ENCODE measurements around the gene SLC26A2.

Gene SLC26A2

DNA sequence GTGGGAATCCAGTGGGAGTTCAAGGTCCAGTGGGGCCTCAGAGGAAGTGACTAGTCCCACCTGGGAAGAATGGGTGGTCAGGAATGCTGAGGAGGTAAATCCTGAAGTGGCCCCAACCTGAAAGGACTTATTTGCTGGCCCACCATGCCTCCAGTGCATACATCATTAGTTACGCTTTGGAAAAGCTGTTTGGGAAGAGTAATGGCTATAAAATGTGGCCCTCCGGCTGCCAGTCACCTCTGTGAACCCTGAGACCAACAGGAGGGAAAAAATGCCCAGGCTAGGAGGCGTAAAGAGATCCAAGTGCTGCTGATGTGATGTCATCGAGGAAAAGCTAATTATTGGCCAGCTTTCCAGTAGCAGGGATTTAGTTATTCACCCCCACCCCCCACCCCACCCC is 2.7 kb upstream of the SLC26A2 start:
- FAIRE-seq (no peak), DNase-seq (ENCODE audit: extremely low spot score, insufficient read length, low read depth) (no peak)

DNA sequence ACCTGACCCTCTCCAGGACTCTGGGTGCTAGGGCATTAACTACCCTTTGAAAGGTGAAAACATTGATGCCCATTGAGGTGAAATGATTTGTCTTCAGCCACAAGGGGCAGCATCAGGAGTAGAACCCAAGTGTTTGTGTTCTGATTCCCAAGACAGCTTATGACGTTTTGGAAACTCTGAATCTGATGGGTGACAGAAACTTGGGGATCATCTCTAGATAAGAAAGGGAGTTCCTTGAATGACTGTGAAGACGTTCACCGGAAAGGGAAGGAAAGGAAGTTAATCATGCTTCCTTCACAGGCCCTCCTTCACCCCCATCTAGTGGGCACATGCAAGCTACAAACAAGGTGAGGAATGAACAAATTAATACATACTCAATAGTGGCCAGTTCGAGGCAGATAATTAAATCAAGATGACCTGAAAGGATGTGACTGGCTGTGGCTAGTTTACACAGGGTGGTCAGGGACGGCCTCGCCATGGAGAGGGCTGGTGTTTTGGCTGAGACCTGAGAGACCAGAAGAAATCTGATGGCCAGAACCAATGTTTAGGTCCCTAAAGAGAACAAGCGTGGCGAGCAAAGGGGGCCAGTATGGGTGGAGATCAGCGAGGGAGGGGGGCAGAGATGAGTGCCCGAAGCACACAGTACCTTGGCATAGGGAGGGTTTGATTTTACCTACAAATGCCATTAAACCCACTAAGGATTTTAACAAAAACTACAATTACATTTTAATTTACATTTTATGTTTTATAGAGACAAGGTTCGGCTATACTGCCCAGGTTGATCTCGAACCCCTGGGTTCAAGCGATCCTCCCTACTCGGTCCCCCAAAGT is 937 bp upstream of the SLC26A2 start:
- DNase-seq (ENCODE audit: extremely low spot score, insufficient read length, low read depth) = no peak
- peak; percentile 84 for FAIRE-seq

DNA sequence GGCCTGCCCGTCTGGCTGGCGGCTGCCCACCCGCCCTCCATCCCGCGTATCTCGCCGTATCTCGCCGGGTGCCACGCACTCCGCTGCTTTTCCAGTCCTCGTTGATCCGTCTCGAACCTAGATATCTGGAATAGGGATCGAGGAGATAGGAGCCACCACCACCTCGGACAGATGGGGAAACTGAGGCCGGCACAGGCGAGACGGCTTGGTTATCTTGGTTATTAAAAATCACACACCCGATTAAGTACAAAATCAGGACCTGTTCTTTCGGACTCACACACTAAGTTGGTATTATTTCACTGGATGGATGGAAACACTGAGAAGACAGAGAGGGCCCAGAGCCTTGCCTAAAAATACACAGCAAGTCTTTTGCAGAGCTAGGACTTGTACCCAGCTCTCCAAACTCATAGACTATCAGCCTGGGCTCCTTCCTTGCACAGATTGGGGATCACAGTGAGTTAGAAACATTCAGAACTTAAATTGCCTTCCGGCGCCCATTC is 678 bp downstream of the SLC26A2 start:
- DNase-seq (ENCODE audit: extremely low spot score, insufficient read length, low read depth) (no peak), FAIRE-seq (no peak)

- no peak for DNase-seq (ENCODE audit: extremely low spot score, insufficient read length, low read depth)
- no peak for FAIRE-seq
Observed at GRCh38 chr5:149961957-149962409, 1.4 kb downstream of the SLC26A2 start.

- DNase-seq (ENCODE audit: extremely low spot score, insufficient read length, low read depth) (no peak), FAIRE-seq (no peak)
Observed at GRCh38 chr5:149962601-149963300, 2.2 kb downstream of the SLC26A2 start.

- no peak for FAIRE-seq
Observed at GRCh38 chr5:149963729-149964128, 3.2 kb downstream of the SLC26A2 start.

GRCh38 chr5:149966946-149967345 is 6.4 kb downstream of the SLC26A2 start:
- no peak for FAIRE-seq

More at GRCh38 chr5:149963729-149964128, 3.2 kb downstream of the SLC26A2 start:
- no peak for DNase-seq (ENCODE audit: extremely low spot score, insufficient read length, low read depth)

GRCh38 chr5:149969181-149969930 is 8.8 kb downstream of the SLC26A2 start:
- FAIRE-seq = no peak
- no peak for DNase-seq (ENCODE audit: extremely low spot score, insufficient read length, low read depth)

More at GRCh38 chr5:149966946-149967345, 6.4 kb downstream of the SLC26A2 start:
- DNase-seq (ENCODE audit: extremely low spot score, insufficient read length, low read depth) = no peak

- FAIRE-seq (no peak), DNase-seq (ENCODE audit: extremely low spot score, insufficient read length, low read depth) (no peak)
Observed at GRCh38 chr5:149975409-149975808, 14.9 kb downstream of the SLC26A2 start.

DNA sequence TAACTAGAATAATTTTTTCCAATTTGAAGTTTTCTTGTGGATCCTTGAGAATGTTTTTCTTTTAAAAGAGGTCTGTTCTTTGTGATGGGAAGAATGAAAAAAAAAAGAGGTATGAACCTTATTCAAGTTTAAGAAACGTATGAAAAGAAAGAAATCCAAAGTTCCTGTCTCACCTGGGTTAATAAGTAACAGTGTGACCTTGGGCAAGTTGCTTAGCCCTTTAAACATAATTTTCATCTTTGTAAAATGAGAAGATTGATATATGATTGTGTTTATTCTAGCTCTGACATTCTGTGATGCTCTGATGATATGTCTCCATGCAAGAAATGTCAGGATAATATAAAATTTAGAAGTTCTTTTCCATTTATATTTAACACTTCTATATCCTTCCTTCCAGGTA is 19.3 kb downstream of the SLC26A2 start:
- DNase-seq (ENCODE audit: extremely low spot score, insufficient read length, low read depth) (no peak), FAIRE-seq (no peak)

DNA sequence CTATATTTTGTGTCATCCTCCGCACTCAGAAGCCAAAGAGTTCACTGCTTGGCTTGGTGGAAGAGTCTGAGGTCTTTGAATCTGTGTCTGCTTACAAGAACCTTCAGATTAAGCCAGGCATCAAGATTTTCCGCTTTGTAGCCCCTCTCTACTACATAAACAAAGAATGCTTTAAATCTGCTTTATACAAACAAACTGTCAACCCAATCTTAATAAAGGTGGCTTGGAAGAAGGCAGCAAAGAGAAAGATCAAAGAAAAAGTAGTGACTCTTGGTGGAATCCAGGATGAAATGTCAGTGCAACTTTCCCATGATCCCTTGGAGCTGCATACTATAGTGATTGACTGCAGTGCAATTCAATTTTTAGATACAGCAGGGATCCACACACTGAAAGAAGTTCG is 20.6 kb downstream of the SLC26A2 start:
- DNase-seq (ENCODE audit: extremely low spot score, insufficient read length, low read depth) = no peak
- FAIRE-seq = no peak

GRCh38 chr5:149982505-149982904 is 21.9 kb downstream of the SLC26A2 start:
- FAIRE-seq = no peak
- DNase-seq (ENCODE audit: extremely low spot score, insufficient read length, low read depth) = no peak

DNA sequence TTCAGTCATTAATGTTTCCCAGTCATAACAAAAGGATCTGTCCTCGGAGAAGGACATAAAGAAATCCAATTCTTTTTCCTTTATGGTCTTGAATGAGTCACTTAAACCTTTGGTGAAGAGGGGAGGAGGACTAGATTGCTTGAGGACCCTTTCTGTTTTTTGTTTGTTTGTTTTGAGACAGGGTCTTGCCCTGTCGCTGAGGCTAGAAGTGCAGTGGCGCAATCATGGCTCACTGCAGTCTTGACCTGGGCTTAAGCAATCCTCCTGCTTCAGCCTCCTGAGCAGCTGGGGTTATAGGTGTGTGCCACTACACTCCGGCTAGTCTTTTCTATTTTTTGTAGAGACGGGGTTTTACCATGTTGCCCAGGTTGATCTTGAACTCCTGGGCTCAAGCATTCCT is 27.6 kb downstream of the SLC26A2 start:
- DNase-seq (ENCODE audit: extremely low spot score, insufficient read length, low read depth) = no peak
- FAIRE-seq = no peak

GRCh38 chr5:149990518-149991376 is 30.2 kb downstream of the SLC26A2 start:
- DNase-seq (ENCODE audit: extremely low spot score, insufficient read length, low read depth) (peak; percentile 37), FAIRE-seq (peak; percentile 85)

DNA sequence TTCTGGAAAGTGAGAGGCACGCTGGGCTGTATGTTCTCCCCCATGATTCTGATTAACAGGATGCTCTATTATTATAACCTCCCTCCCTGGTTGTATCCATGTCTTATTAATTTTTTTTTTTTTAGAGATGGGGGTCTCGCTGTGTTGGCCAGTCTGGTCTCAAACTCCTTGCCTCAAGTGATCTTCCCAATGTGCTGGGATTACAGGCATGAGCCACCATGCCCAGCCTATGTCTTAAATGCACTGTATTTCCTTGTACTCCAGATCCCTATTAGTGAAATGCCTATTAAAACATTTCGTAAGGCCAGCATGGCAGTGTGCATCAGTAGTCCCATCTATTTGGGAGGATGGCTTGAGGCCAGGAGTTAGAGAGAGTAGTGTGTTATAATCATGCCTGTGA is 32.9 kb downstream of the SLC26A2 start:
- DNase-seq (ENCODE audit: extremely low spot score, insufficient read length, low read depth) (no peak), FAIRE-seq (no peak)

- FAIRE-seq (no peak), DNase-seq (ENCODE audit: extremely low spot score, insufficient read length, low read depth) (no peak)
Observed at GRCh38 chr5:149995385-149996204, 35.0 kb downstream of the SLC26A2 start.

DNA sequence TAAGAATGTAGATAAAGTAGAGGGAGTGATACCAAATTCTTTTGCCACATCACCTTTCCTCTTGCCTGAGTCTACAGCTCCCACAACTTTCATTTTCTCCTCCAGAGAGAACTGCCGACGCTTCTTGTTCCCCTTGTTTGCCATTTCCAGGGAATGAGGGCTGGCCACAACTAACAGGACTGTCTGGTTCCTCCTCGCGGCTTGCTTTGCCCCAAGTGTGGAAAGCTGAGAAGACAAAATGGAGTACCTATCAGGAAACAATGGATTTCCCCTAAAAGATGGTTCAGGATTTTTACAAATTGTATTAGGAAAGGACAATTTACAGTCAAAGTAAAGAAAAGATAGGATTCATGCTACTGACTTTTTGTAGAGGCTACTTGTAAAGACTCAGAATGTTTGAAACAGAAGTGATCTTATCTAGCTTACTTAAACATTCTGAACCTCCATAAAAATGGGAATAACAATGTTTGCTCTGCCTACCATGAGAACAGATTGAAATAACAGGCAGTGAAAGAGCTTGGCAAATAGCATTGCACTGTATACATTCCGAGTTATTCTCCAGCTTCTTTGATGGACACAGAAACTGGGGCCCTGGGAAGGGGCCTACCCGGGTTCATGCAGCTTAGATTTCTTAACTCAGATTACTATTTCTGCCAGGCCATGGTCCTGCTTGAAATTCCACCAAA is 35.8 kb downstream of the SLC26A2 start:
- no peak for DNase-seq (ENCODE audit: extremely low spot score, insufficient read length, low read depth)
- FAIRE-seq = no peak

DNA sequence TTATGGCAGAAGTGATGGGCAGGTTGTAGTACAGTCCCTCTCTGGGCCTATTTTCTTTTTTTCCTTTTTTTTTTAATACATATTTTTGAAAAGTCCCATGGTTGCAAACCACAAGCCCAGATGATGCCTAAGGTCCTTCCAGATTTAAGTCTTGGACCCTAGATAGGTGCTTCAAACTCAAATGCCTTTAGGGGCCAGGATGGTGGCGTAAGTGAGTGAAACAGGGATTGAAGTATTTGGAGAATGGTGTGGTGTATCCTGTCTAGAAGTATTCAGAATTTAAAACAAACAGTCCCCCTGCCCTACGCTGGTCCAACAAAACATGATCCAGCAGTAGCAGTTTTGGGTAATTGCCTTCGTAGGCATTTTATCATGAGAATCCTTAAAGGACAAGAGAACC is 37.7 kb downstream of the SLC26A2 start:
- DNase-seq (ENCODE audit: extremely low spot score, insufficient read length, low read depth) (no peak), FAIRE-seq (no peak)

Data from GM18507 (cell line).